ENCODE data around the gene TMEM151A.
A peak's percentile ranks its signal among the peaks of the same experiment; 100 is the strongest.

Gene TMEM151A

DNA sequence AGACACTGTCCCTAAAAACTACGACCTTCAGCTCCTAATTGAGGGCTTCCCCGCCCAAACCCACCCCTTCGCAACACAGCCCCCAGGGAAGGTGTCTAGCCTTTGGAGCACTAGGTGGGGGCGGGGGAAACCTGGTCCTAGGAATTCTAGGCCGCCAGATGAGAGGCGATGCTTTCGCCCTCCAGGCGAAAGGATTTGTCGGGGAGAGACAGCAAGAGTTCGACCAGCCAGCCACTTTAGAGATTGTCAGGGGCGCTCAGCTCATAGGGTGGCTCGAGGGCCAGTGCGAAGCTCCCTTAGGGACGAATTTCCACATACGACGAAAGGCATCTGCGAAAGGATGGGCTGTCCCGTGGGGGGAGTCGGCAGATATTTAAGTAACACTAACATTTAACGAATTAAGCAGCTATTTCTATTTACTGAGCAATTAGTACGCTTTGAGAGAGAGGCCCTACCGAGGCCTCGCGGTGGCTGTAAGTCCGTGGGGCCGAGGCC, 19.8 kb downstream of the TMEM151A start:
- CTCF ChIA-PET, result interaction anchor here (0.6 to 8.6 kb wide), 31 partner anchors 9 to 110 kb away, joined by 3 to 260 read pairs (median 5); partner anchors contain the start of genes B4GAT1, BRMS1, RIN1 and TMEM151A
- DNase-seq (ENCODE audit: low read depth, low spot score), result no peak
- TF ChIP-seq, protein P1, sequence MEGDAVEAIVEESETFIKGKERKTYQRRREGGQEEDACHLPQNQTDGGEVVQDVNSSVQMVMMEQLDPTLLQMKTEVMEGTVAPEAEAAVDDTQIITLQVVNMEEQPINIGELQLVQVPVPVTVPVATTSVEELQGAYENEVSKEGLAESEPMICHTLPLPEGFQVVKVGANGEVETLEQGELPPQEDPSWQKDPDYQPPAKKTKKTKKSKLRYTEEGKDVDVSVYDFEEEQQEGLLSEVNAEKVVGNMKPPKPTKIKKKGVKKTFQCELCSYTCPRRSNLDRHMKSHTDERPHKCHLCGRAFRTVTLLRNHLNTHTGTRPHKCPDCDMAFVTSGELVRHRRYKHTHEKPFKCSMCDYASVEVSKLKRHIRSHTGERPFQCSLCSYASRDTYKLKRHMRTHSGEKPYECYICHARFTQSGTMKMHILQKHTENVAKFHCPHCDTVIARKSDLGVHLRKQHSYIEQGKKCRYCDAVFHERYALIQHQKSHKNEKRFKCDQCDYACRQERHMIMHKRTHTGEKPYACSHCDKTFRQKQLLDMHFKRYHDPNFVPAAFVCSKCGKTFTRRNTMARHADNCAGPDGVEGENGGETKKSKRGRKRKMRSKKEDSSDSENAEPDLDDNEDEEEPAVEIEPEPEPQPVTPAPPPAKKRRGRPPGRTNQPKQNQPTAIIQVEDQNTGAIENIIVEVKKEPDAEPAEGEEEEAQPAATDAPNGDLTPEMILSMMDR (IDR thresholded peaks at IDR 0.05; ENCODE audit: insufficient read depth, low read length, missing control alignments), result no peak
- POLR2A ChIA-PET, result interaction anchor here (0.8 to 4.3 kb wide), 12 partner anchors 15 to 58 kb away, joined by 3 to 106 read pairs (median 5); partner anchors contain the start of genes BRMS1, RIN1 and YIF1A
- H3K4me3 ChIP-seq (ENCODE audit: low read depth, low read length), result peak overlapping the region; percentile 63

DNA sequence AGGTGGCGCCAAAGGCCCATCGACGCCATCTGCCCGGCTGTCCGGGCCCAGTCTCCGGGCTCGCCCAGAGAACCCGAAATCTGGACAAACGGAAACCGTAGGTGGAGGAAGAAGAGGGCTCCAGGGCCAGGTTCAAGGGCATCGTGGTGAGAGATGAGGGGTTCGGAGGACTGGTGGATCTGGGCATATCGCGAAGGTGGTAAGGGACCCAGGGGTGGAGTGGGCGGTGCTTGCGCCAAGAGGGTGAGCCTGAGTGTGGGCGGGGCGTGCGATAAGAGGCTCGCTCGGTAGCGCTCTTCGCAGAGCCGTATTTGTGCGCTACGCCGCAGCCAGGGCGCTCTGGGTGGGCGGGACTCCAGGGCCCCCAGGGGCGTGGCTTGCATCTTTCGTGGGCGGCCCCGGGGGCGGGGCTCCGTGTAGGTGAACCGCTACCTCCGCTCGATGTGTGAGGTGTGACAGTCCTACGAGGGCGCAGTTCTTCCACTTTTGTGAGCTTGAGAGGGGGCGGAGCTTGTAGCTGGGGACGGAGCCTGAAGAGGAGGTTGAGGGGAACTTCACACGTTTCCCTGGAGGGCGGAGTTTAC, 20.4 kb downstream of the TMEM151A start:
- no peak for DNase-seq (ENCODE audit: low read depth, low spot score)
- TF ChIP-seq, protein P1 (IDR thresholded peaks at IDR 0.05; ENCODE audit: insufficient read depth, low read length, missing control alignments), result peak; percentile 90
- POLR2A ChIA-PET, result interaction anchor here (0.7 to 4.3 kb wide), 25 partner anchors 10 to 326 kb away, joined by 3 to 106 read pairs (median 5); partner anchors contain the start of genes B4GAT1, BRMS1, RBM4 and RIN1
- peak overlapping the region; percentile 63 for H3K4me3 ChIP-seq (ENCODE audit: low read depth, low read length)
- CTCF ChIA-PET, result interaction anchor here (0.6 to 8.6 kb wide), 31 partner anchors 10 to 110 kb away, joined by 3 to 260 read pairs (median 5); partner anchors contain the start of genes B4GAT1, BRMS1, RAB1B and RIN1

DNA sequence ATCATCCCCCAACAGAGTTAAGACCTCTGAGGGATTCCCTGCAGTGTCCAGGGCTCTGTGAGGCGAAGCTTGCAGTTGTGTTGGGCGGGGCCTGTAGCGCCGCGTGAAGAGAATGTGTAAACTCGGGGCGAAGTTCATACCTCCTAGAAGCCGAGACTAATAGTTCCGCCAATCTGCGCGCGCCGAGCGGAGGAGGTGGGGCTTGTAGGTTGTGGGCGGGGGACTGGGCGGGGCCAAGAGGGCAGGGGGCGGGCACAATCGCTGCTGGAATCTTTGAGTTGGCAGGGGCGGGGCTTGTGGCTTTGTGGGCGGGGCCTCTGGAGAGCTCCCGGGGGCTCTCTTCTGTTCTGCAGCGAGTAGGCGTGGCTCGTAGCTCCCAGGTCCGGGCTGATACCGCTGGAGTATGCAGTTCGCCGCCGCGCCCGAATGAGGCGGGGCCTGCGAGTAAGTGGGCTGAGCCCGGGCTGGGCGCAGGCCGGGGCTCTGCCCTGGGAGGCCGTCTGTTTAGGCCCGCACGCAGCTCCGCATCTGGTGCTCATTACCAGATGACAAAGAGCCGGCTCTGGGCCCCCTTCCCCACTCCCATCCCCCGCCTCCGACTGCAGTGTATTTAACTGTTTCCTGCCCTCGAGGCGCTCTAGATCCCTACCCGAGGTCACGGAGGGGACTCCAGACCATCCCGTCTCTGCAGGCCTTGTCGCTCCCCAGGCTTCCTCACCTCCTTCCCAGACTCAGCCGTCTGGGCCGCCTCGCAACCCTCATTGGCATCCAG, 21.0 kb downstream of the TMEM151A start:
- ChIA-PET POLR2A (interaction anchor here (0.6 to 4.3 kb wide), 28 partner anchors 9 to 454 kb away, joined by 3 to 106 read pairs (median 4); partner anchors contain the start of genes B4GAT1, BRMS1, RBM4 and RIN1), CTCF (interaction anchor here (0.6 to 8.6 kb wide), 18 partner anchors 9 to 126 kb away, joined by 3 to 260 read pairs (median 14); partner anchors contain the start of genes B4GAT1, BRMS1, MRPL11 and RAB1B)
- peak; percentile 94 for DNase-seq (ENCODE audit: low read depth, low spot score)
- peak overlapping the region; percentile 91 for H3K4me3 ChIP-seq (ENCODE audit: low read depth, low read length)
- TF ChIP-seq, protein P1 (IDR thresholded peaks at IDR 0.05; ENCODE audit: insufficient read depth, low read length, missing control alignments), result no peak

DNA sequence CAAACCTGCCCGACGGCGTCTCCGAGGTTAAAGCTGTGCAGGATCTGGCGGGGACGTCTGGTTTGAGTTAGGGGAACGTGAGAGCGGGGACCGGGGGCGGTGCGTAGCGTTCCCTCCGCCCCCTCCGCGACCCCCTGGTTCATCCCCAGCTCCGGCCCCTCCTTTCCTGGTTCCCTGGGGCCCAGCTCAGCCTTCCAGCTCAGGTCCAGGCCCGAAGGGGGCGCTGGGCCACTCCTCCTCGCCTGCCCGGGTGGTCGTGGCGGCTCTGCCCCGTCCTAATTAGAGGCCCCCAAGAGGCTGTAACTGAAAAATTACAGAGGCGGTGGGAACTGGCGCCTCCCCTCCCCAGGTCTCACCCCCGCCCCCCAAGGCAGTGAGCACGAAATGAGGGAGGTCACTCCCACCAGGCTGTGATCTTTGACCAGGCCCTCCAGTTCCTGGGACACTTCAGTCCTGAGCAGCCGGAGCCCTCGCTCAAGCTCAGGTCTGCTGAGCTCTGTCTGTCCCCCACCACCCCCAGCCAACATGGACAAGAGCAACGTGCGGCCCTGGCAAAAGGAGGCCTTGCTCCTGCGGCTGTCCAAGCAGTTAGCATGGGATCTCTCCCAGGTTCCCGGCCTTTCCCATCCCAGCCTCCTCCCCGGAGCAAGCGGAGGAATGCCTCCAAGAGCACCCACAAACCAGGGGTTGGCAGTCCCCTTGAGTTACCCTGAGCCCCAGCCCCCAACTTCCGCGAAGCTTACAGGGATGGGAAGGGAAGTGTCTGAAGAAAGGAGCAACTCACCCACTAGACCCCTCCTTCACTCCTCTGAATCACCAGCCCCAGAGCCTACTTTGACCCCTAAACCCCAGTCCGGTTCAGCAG, 21.9 kb downstream of the TMEM151A start:
- DNase-seq (ENCODE audit: low read depth, low spot score), result no peak
- H3K4me3 ChIP-seq (ENCODE audit: low read depth, low read length), result peak overlapping the region; percentile 91
- CTCF ChIA-PET, result interaction anchor here (0.7 to 8.6 kb wide), 11 partner anchors 9 to 125 kb away, joined by 3 to 260 read pairs (median 18); partner anchors contain the start of genes B4GAT1, BRMS1, MRPL11 and RAB1B
- TF ChIP-seq, protein P1 (IDR thresholded peaks at IDR 0.05; ENCODE audit: insufficient read depth, low read length, missing control alignments), result peak; percentile 55
- POLR2A ChIA-PET, result interaction anchor here (0.6 to 4.3 kb wide), 19 partner anchors 8 to 454 kb away, joined by 3 to 106 read pairs (median 5); partner anchors contain the start of genes BRMS1, RBM4, RIN1 and TMEM151A

DNA sequence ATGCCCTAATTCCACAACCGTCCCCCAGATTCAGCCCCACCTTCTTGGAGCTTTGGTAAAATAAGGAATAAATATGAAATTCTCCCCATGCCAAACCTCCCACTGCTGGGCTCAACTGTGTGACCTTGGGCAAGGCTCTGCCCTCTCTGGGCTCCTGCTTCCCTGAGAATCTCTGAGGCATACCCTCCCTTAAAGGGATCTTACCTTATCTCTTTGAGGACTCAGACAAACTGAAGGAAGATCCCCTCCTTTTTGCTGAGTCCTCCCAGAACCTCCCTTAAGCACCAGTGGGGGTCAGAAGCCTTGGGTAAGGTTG, 22.4 kb downstream of the TMEM151A start:
- POLR2A ChIA-PET, result interaction anchor here (1.2 to 4.3 kb wide), 4 partner anchors 13 to 25 kb away, joined by 4 to 106 read pairs (median 40); partner anchors contain the start of genes RIN1 and YIF1A
- peak overlapping the region; percentile 91 for H3K4me3 ChIP-seq (ENCODE audit: low read depth, low read length)
- CTCF ChIA-PET, result interaction anchor here (1.4 to 8.6 kb wide), 8 partner anchors 8 to 125 kb away, joined by 3 to 260 read pairs (median 85); partner anchors contain the start of genes B4GAT1, BRMS1, MRPL11 and RIN1
- TF ChIP-seq, protein P1 (IDR thresholded peaks at IDR 0.05; ENCODE audit: insufficient read depth, low read length, missing control alignments), result no peak
- no peak for DNase-seq (ENCODE audit: low read depth, low spot score)
